Transverse colon (tissue), 4 donors: ENCODE measurements around the gene LAMB4. TPM values are rescaled to one million over a fixed set of nuclear protein-coding genes. Genes with fewer than 3 reads are reported as not detected.

Experiments used
- DNase-seq: peaks from one replicate; pipeline ENCODE4 v3.0.0-alpha.2; 2019
- H3K27ac ChIP-seq, 4 donors: fragments of 200-600 bp; sonication (generic); 2 replicates each; pipeline ENCODE4 v1.5.1; 2016 to 2018; ENCODE audit warnings: inconsistent platforms in 4 of 4
- H3K27me3 ChIP-seq: fragments of 200-600 bp; sonication (generic); 2 replicates; pipeline ENCODE4 v1.5.1; 2017; ENCODE audit warnings: inconsistent platforms
- H3K36me3 ChIP-seq, 4 donors: fragments of 200-600 bp; sonication (generic); 2 replicates each; pipeline ENCODE4 v1.5.1; 2017 to 2019; ENCODE audit warnings: inconsistent platforms in 4 of 4
- H3K4me1 ChIP-seq, 4 donors: fragments of 200-600 bp; sonication (generic); 2 replicates each; pipeline ENCODE4 v1.5.1; 2017 to 2020; ENCODE audit warnings: inconsistent platforms in 4 of 4
- H3K4me3 ChIP-seq, 4 donors: fragments of 200-600 bp; sonication (generic); 1 replicate in 1 of 4; 2 replicates in 3 of 4; pipeline versions ENCODE4 v1.5.1 to v1.6.1; 2017 to 2019; ENCODE audit warnings: inconsistent platforms in 4 of 4
- H3K9me3 ChIP-seq, 2 donors: fragments of 200-600 bp; sonication (generic); 2 replicates each; pipeline ENCODE4 v1.5.1; 2017 to 2019; ENCODE audit warnings: inconsistent platforms in 2 of 2
- CTCF ChIP-seq, 5 experiments: fragments of 200-600 bp in 3 of 5; fragments of 450-650 bp in 2 of 5; sonication (generic) in 3 of 5; IDR thresholded peaks; 1 replicate in 2 of 5; 2 replicates in 3 of 5; pipeline ENCODE4 v1.5.1; 2016 to 2017; ENCODE audit warnings: antibody characterized with exemption in 5 of 5, inconsistent platforms in 3 of 5, mild to moderate bottlenecking in 2 of 5, moderate library complexity in 1 of 5
- EP300 ChIP-seq: sonication (generic); formaldehyde crosslinking; IDR thresholded peaks from one replicate; pipeline ENCODE4 v1.6.1; 2017; ENCODE audit warnings: antibody characterized with exemption, low read depth
- POLR2A ChIP-seq: fragments of 450-650 bp; IDR thresholded peaks from one replicate; pipeline ENCODE4 v1.6.1; 2016; ENCODE audit warnings: antibody characterized with exemption, mild to moderate bottlenecking, moderate library complexity
- POLR2AphosphoS5 ChIP-seq, 3 donors: sonication (generic); formaldehyde crosslinking; IDR thresholded peaks; one replicate each; pipeline ENCODE4 v1.6.1; 2016; ENCODE audit warnings: antibody characterized with exemption in 3 of 3
- WGBS, 2 donors: methylation state at CpG; one replicate each; pipeline ENCODE4 v1.1.5; 2018; ENCODE audit warnings: low coverage in 1 of 2; 5-methylcytosine and 5-hydroxymethylcytosine counted together
- in situ Hi-C, 4 donors: fragments of 200-750 bp; cut with MboI; loops; one replicate each; pipeline versions ENCODE4 v1.15.0 to v1.15.1; 2017; ENCODE audit warnings: low sequenced_read_pairs in 3 of 4, low pct_ligation_motif_present in 1 of 4, low pct_unique_long_range_greater_than_20kb in 1 of 4
- intact Hi-C: fragments of 100-400 bp; cut with DNase I; formaldehyde crosslinking; loops from one replicate; pipeline ENCODE4 v1.15.1; 2023; ENCODE audit warnings: low total_unique reads
- total RNA-seq, 4 donors: library from RNA; depleted of rRNA; stranded (reverse); fragments of >200 nt; gene quantifications; one replicate each; pipeline ENCODE4 v1.1.0, GENCODE V29; 2016

The LAMB4 gene
- total RNA-seq, 4 donors from 2014 or later = not detected

DNA sequence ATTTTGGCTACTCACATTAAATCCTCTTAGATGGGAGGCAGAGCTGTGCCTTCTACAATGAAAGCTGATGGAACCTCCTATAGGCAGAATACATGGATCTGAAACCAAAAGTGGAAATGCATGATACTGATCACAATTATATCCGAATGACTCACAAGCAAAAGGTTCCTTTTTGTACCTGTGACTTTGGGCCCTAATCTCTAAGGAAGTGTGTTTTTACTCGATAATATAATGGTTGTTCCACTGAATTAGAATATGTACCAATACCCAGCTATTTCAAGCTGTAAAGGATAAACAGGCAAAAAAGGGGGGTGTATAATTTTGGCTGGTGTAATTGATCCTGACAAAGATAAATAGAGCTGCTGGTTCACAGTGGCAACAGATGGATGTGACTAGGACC lies 109.6 kb downstream of the LAMB4 start:
- DNase-seq = no peak
- Histone ChIP-seq H3K36me3 (no peaks in the 10 kb centered on the region), H3K27ac (no peak overlapping the region), H3K4me1 (peaks cover 0 to 16% (median 4%) of the 10 kb centered on the region in 4 donors), H3K9me3 (no peaks in the 10 kb centered on the region), H3K4me3 (no peak overlapping the region), H3K27me3 (no peaks in the 10 kb centered on the region)
- 56 to 63% methylated on average over 1 to 2 of the region's 2 CpGs for WGBS, 2 donors
- in situ Hi-C loops (no loop called here), intact Hi-C loops (no loop called here)
- no peak for TF ChIP-seq POLR2A
- no peak for TF ChIP-seq CTCF (IDR thresholded peaks at IDR 0.05)
- no peak for TF ChIP-seq POLR2AphosphoS5 (IDR thresholded peaks at IDR 0.05)
- TF ChIP-seq EP300 = no peak

DNA sequence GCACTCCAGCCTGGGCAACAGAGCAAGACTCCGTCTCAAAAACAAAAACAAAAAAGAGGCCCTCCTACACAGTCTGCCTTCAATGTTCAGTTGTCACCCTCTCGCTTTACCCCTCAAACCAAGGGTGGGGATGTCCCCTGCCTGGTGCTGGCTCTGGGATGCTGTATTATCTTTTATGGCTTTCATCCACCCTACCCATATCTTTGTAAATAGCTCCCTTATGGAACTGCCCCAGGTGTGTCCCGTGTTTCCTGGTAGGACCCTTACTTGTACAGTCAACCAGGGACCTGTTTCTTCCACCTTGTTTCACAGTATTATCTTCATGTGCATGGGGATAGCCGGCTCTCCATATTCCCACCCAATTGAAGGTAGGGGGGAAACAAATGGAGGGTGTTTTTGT lies 111.5 kb downstream of the LAMB4 start:
- H3K27ac ChIP-seq = no peak overlapping the region
- DNase-seq = no peak
- no peak for TF ChIP-seq POLR2A
- TF ChIP-seq EP300 = no peak
- TF ChIP-seq POLR2AphosphoS5 (IDR thresholded peaks at IDR 0.05) = no peak
- H3K9me3 ChIP-seq = no peaks in the 10 kb centered on the region
- no peaks in the 10 kb centered on the region for H3K36me3 ChIP-seq
- in situ Hi-C loops = no loop called here
- H3K27me3 ChIP-seq = no peaks in the 10 kb centered on the region
- no peak overlapping the region for H3K4me3 ChIP-seq
- WGBS, 2 donors = 78 to 100% methylated on average over 1 to 4 of the region's 4 CpGs
- H3K4me1 ChIP-seq = peaks cover 0 to 27% (median 15%) of the 10 kb centered on the region in 4 donors
- intact Hi-C loops = no loop called here

DNA sequence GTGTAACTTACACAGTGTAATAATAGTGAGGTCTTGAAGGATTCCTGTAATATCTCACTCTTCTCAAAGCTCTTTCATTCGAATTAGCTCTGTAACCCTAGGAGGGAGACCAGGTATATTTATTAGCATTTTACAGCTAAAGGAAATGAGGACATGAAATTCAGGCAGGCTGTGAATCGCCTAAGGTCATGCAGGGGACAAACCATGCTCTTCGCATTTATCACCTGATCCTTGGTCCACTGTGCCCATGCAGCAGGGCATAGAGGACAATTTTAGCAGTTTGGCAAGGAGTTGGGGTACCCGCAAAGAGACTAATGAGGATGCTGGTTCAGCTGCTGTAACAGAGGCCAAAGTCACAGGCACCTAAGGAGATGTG lies 112.4 kb downstream of the LAMB4 start:
- Histone ChIP-seq H3K9me3 (no peaks in the 10 kb centered on the region), H3K27me3 (no peaks in the 10 kb centered on the region), H3K4me1 (peaks cover 0 to 28% (median 18%) of the 10 kb centered on the region in 4 donors), H3K27ac (no peak overlapping the region), H3K36me3 (no peaks in the 10 kb centered on the region), H3K4me3 (no peak overlapping the region)
- no peak for DNase-seq
- intact Hi-C loops (no loop called here), in situ Hi-C loops (no loop called here)
- 63 to 69% methylated on average over 3 to 4 of the region's 4 CpGs for WGBS, 2 donors
- TF ChIP-seq POLR2A (no peak), POLR2AphosphoS5 (IDR thresholded peaks at IDR 0.05) (no peak), CTCF (IDR thresholded peaks at IDR 0.05) (no peak), EP300 (no peak)

- Histone ChIP-seq H3K36me3 (no peaks in the 10 kb centered on the region), H3K4me3 (no peak overlapping the region), H3K4me1 (peaks cover 0 to 31% (median 21%) of the 10 kb centered on the region in 4 donors), H3K27me3 (no peaks in the 10 kb centered on the region), H3K9me3 (no peaks in the 10 kb centered on the region), H3K27ac (peak overlapping the region in 2 of 4 donors; percentile 0 to 24)
- intact Hi-C loops (no loop called here), in situ Hi-C loops (no loop called here)
- TF ChIP-seq CTCF (IDR thresholded peaks at IDR 0.05) = peak; percentile 38 to 48 (median 44)
- no peak for TF ChIP-seq POLR2AphosphoS5 (IDR thresholded peaks at IDR 0.05)
- DNase-seq = no peak
- WGBS, 2 donors = 29 to 36% methylated on average over 2 of the region's 2 CpGs
These were observed 113.1 kb downstream of the LAMB4 start for GRCh38 chr7:108016841-108017775.
